OCI-LY3 (cell line): ENCODE data around the gene HSPG2.

Source experiments
- H2AFZ ChIP-seq: fragments of 200-600, 300-600 bp; shearing (Covaris generic); 2 replicates; pipeline ENCODE4 v1.6.0; 2014; ENCODE audit warnings: antibody characterized with exemption, low read depth, low read length
- H3K27ac ChIP-seq: fragments of 200-600, 300-600 bp; sonication (generic); 2 replicates; pipeline ENCODE4 v1.5.1; 2014; ENCODE audit warnings: mild to moderate bottlenecking, low read length, moderate library complexity, mixed read lengths
- H3K27me3 ChIP-seq: fragments of 200-600, 300-600 bp; sonication (generic); 2 replicates; pipeline ENCODE4 v1.6.1; 2014; ENCODE audit warnings: low read depth, low read length, mixed read lengths
- H3K36me3 ChIP-seq: fragments of 200-600, 300-600 bp; sonication (generic); replicated peaks from 2 replicates; pipeline ENCODE3; 2014; ENCODE audit warnings: low read depth, low read length, mixed read lengths
- H3K4me1 ChIP-seq: fragments of 300-600, 200-600 bp; sonication (generic); 2 replicates; pipeline ENCODE4 v1.6.1; 2014; ENCODE audit warnings: low read length, mixed read lengths
- H3K4me2 ChIP-seq: fragments of 200-600, 300-600 bp; sonication (generic); 2 replicates; pipeline ENCODE4 v1.6.1; 2014; ENCODE audit warnings: low read length, mixed read lengths
- H3K4me3 ChIP-seq: fragments of 300-600, 200-600 bp; sonication (generic); 2 replicates; pipeline ENCODE4 v1.5.1; 2014; ENCODE audit warnings: antibody characterized with exemption, mild to moderate bottlenecking, low read length, moderate library complexity
- H3K79me2 ChIP-seq: fragments of 300-600, 200-600 bp; shearing (Covaris generic); 2 replicates; pipeline ENCODE4 v1.6.1; 2014; ENCODE audit warnings: mild to moderate bottlenecking, low read length, mixed read lengths
- H3K9ac ChIP-seq: fragments of 300-600, 200-600 bp; shearing (Covaris generic); 2 replicates; pipeline ENCODE4 v1.6.0; 2014; ENCODE audit warnings: mild to moderate bottlenecking, low read length, moderate library complexity
- H3K9me3 ChIP-seq: fragments of 200-600, 300-600 bp; shearing (Covaris generic); 2 replicates; pipeline ENCODE4 v1.6.1; 2014; ENCODE audit warnings: low read length, mixed read lengths; ENCODE audit not compliant: insufficient read depth
- H4K20me1 ChIP-seq: fragments of 200-600, 300-600 bp; sonication (generic); 2 replicates; pipeline ENCODE4 v1.6.1; 2016; ENCODE audit warnings: low read length, mixed read lengths; ENCODE audit not compliant: insufficient read depth
- CTCF ChIP-seq: fragments of 200-600, 300-600 bp; sonication (generic); IDR thresholded peaks from 2 replicates; pipeline ENCODE4 v1.5.1; 2014; ENCODE audit warnings: antibody characterized with exemption, low read length, low read depth
- EZH2phosphoT487 ChIP-seq: fragments of 200-600 bp; shearing (Covaris generic); IDR thresholded peaks from 2 replicates; pipeline ENCODE4 v1.6.1; 2018; ENCODE audit warnings: antibody characterized with exemption, mixed run types, low read depth

HSPG2 gene

GRCh38 chr1:21902026-21903012, 34.8 kb downstream of the HSPG2 start:
- Histone ChIP-seq H3K79me2 (no peaks in the 10 kb centered on the region), H3K4me3 (no peak overlapping the region), H3K9ac (no peak overlapping the region), H3K27ac (no peak overlapping the region), H3K27me3 (no peaks in the 10 kb centered on the region), H3K4me1 (no peaks in the 10 kb centered on the region), H3K36me3 (no peaks in the 10 kb centered on the region), H3K4me2 (no peak overlapping the region), H4K20me1 (no peaks in the 10 kb centered on the region), H2AFZ (no peak overlapping the region), H3K9me3 (no peaks in the 10 kb centered on the region)
- no peak for TF ChIP-seq CTCF
- TF ChIP-seq EZH2phosphoT487 = no peak

GRCh38 chr1:21901473-21901847, 35.6 kb downstream of the HSPG2 start:
- H3K27me3 ChIP-seq = no peaks in the 10 kb centered on the region
- no peaks in the 10 kb centered on the region for H3K9me3 ChIP-seq
- no peaks in the 10 kb centered on the region for H3K79me2 ChIP-seq
- no peak overlapping the region for H2AFZ ChIP-seq
- H3K4me2 ChIP-seq = no peak overlapping the region
- H3K27ac ChIP-seq = no peak overlapping the region
- H3K9ac ChIP-seq = no peak overlapping the region
- no peaks in the 10 kb centered on the region for H3K36me3 ChIP-seq
- TF ChIP-seq EZH2phosphoT487 (no peak), CTCF (no peak)
- no peaks in the 10 kb centered on the region for H4K20me1 ChIP-seq
- H3K4me3 ChIP-seq = no peak overlapping the region
- H3K4me1 ChIP-seq = no peaks in the 10 kb centered on the region

GRCh38 chr1:21900766-21901472, 36.2 kb downstream of the HSPG2 start:
- no peaks in the 10 kb centered on the region for H3K9me3 ChIP-seq
- H2AFZ ChIP-seq = no peak overlapping the region
- H3K4me1 ChIP-seq = no peaks in the 10 kb centered on the region
- no peak overlapping the region for H3K9ac ChIP-seq
- H3K36me3 ChIP-seq = no peaks in the 10 kb centered on the region
- H4K20me1 ChIP-seq = no peaks in the 10 kb centered on the region
- no peaks in the 10 kb centered on the region for H3K79me2 ChIP-seq
- no peak overlapping the region for H3K27ac ChIP-seq
- no peak overlapping the region for H3K4me2 ChIP-seq
- no peaks in the 10 kb centered on the region for H3K27me3 ChIP-seq
- TF ChIP-seq CTCF (no peak), EZH2phosphoT487 (no peak)
- H3K4me3 ChIP-seq = no peak overlapping the region

- no peaks in the 10 kb centered on the region for H4K20me1 ChIP-seq
- H3K79me2 ChIP-seq = no peaks in the 10 kb centered on the region
- no peak overlapping the region for H3K4me3 ChIP-seq
- H2AFZ ChIP-seq = no peak overlapping the region
- no peaks in the 10 kb centered on the region for H3K36me3 ChIP-seq
- no peaks in the 10 kb centered on the region for H3K27me3 ChIP-seq
- H3K9ac ChIP-seq = no peak overlapping the region
- TF ChIP-seq EZH2phosphoT487 (no peak), CTCF (no peak)
- no peak overlapping the region for H3K27ac ChIP-seq
- no peaks in the 10 kb centered on the region for H3K9me3 ChIP-seq
- H3K4me1 ChIP-seq = no peaks in the 10 kb centered on the region
- no peak overlapping the region for H3K4me2 ChIP-seq
Observed at GRCh38 chr1:21899987-21900386, 37.1 kb downstream of the HSPG2 start.
